Measurements from ENCODE around the gene IL17RE. TPM values are rescaled to one million over a fixed set of nuclear protein-coding genes. Genes with fewer than 3 reads are reported as not detected.
A peak's percentile ranks its signal among the peaks of the same experiment; 100 is the strongest.

Gene IL17RE
- total and polyA plus RNA-seq, 2 of the 13 experiments (the other 11 are each of a cell fraction or from before 2014, with no cell fraction given): 14.5 to 24.1 TPM

GRCh38 chr3:9947025-9947995 is 44.7 kb downstream of the IL17RE start (continued):
- TF ChIP-seq, protein P1, sequence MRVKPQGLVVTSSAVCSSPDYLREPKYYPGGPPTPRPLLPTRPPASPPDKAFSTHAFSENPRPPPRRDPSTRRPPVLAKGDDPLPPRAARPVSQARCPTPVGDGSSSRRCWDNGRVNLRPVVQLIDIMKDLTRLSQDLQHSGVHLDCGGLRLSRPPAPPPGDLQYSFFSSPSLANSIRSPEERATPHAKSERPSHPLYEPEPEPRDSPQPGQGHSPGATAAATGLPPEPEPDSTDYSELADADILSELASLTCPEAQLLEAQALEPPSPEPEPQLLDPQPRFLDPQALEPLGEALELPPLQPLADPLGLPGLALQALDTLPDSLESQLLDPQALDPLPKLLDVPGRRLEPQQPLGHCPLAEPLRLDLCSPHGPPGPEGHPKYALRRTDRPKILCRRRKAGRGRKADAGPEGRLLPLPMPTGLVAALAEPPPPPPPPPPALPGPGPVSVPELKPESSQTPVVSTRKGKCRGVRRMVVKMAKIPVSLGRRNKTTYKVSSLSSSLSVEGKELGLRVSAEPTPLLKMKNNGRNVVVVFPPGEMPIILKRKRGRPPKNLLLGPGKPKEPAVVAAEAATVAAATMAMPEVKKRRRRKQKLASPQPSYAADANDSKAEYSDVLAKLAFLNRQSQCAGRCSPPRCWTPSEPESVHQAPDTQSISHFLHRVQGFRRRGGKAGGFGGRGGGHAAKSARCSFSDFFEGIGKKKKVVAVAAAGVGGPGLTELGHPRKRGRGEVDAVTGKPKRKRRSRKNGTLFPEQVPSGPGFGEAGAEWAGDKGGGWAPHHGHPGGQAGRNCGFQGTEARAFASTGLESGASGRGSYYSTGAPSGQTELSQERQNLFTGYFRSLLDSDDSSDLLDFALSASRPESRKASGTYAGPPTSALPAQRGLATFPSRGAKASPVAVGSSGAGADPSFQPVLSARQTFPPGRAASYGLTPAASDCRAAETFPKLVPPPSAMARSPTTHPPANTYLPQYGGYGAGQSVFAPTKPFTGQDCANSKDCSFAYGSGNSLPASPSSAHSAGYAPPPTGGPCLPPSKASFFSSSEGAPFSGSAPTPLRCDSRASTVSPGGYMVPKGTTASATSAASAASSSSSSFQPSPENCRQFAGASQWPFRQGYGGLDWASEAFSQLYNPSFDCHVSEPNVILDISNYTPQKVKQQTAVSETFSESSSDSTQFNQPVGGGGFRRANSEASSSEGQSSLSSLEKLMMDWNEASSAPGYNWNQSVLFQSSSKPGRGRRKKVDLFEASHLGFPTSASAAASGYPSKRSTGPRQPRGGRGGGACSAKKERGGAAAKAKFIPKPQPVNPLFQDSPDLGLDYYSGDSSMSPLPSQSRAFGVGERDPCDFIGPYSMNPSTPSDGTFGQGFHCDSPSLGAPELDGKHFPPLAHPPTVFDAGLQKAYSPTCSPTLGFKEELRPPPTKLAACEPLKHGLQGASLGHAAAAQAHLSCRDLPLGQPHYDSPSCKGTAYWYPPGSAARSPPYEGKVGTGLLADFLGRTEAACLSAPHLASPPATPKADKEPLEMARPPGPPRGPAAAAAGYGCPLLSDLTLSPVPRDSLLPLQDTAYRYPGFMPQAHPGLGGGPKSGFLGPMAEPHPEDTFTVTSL (CRISPR knock-in tag; IDR thresholded peaks at IDR 0.05; ENCODE audit: borderline replicate concordance): no peak; the same call in 1 of the 2 replicates
- TF ChIP-seq, protein P2, sequence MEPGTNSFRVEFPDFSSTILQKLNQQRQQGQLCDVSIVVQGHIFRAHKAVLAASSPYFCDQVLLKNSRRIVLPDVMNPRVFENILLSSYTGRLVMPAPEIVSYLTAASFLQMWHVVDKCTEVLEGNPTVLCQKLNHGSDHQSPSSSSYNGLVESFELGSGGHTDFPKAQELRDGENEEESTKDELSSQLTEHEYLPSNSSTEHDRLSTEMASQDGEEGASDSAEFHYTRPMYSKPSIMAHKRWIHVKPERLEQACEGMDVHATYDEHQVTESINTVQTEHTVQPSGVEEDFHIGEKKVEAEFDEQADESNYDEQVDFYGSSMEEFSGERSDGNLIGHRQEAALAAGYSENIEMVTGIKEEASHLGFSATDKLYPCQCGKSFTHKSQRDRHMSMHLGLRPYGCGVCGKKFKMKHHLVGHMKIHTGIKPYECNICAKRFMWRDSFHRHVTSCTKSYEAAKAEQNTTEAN (CRISPR knock-in tag; conservative IDR thresholded peaks at IDR 0.05): peak; percentile 82
- no peak for TF ChIP-seq DNMT3B (CRISPR knock-in tag; conservative IDR thresholded peaks at IDR 0.05)
- no peak for TF ChIP-seq ZMYM2 (CRISPR knock-in tag; IDR thresholded peaks at IDR 0.05)
- TF ChIP-seq MXD3 (CRISPR knock-in tag; IDR thresholded peaks at IDR 0.05): peak; percentile 72; the same call in 1 of the 2 replicates
- TF ChIP-seq, protein P3, sequence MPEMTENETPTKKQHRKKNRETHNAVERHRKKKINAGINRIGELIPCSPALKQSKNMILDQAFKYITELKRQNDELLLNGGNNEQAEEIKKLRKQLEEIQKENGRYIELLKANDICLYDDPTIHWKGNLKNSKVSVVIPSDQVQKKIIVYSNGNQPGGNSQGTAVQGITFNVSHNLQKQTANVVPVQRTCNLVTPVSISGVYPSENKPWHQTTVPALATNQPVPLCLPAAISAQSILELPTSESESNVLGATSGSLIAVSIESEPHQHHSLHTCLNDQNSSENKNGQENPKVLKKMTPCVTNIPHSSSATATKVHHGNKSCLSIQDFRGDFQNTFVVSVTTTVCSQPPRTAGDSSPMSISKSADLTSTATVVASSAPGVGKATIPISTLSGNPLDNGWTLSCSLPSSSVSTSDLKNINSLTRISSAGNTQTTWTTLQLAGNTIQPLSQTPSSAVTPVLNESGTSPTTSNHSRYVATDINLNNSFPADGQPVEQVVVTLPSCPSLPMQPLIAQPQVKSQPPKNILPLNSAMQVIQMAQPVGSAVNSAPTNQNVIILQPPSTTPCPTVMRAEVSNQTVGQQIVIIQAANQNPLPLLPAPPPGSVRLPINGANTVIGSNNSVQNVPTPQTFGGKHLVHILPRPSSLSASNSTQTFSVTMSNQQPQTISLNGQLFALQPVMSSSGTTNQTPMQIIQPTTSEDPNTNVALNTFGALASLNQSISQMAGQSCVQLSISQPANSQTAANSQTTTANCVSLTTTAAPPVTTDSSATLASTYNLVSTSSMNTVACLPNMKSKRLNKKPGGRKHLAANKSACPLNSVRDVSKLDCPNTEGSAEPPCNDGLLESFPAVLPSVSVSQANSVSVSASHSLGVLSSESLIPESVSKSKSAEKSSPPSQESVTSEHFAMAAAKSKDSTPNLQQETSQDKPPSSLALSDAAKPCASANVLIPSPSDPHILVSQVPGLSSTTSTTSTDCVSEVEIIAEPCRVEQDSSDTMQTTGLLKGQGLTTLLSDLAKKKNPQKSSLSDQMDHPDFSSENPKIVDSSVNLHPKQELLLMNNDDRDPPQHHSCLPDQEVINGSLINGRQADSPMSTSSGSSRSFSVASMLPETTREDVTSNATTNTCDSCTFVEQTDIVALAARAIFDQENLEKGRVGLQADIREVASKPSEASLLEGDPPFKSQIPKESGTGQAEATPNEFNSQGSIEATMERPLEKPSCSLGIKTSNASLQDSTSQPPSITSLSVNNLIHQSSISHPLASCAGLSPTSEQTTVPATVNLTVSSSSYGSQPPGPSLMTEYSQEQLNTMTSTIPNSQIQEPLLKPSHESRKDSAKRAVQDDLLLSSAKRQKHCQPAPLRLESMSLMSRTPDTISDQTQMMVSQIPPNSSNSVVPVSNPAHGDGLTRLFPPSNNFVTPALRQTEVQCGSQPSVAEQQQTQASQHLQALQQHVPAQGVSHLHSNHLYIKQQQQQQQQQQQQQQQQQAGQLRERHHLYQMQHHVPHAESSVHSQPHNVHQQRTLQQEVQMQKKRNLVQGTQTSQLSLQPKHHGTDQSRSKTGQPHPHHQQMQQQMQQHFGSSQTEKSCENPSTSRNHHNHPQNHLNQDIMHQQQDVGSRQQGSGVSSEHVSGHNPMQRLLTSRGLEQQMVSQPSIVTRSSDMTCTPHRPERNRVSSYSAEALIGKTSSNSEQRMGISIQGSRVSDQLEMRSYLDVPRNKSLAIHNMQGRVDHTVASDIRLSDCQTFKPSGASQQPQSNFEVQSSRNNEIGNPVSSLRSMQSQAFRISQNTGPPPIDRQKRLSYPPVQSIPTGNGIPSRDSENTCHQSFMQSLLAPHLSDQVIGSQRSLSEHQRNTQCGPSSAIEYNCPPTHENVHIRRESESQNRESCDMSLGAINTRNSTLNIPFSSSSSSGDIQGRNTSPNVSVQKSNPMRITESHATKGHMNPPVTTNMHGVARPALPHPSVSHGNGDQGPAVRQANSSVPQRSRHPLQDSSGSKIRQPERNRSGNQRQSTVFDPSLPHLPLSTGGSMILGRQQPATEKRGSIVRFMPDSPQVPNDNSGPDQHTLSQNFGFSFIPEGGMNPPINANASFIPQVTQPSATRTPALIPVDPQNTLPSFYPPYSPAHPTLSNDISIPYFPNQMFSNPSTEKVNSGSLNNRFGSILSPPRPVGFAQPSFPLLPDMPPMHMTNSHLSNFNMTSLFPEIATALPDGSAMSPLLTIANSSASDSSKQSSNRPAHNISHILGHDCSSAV (CRISPR knock-in tag; IDR thresholded peaks at IDR 0.05; ENCODE audit: borderline replicate concordance): 0 out of 2 replicates have a peak, but pooled peaks have one; percentile 47
- TF ChIP-seq GATAD1 (CRISPR knock-in tag; IDR thresholded peaks at IDR 0.05): peak; percentile 80
- TF ChIP-seq, protein P4, sequence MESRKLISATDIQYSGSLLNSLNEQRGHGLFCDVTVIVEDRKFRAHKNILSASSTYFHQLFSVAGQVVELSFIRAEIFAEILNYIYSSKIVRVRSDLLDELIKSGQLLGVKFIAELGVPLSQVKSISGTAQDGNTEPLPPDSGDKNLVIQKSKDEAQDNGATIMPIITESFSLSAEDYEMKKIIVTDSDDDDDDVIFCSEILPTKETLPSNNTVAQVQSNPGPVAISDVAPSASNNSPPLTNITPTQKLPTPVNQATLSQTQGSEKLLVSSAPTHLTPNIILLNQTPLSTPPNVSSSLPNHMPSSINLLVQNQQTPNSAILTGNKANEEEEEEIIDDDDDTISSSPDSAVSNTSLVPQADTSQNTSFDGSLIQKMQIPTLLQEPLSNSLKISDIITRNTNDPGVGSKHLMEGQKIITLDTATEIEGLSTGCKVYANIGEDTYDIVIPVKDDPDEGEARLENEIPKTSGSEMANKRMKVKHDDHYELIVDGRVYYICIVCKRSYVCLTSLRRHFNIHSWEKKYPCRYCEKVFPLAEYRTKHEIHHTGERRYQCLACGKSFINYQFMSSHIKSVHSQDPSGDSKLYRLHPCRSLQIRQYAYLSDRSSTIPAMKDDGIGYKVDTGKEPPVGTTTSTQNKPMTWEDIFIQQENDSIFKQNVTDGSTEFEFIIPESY (CRISPR knock-in tag; IDR thresholded peaks at IDR 0.05): peak; percentile 47

All from HepG2 (cell line).